GM12873 (cell line): ENCODE results near the gene AK8.

Source experiments
- CTCF ChIP-seq: IDR thresholded peaks from 2 replicates; pipeline ENCODE4 v1.5.1; 2012; ENCODE audit warnings: low read depth, mild to moderate bottlenecking, moderate library complexity, low read length, control low read depth; ENCODE audit not compliant: insufficient read depth; ENCODE audit errors: missing control alignments

Gene AK8

GRCh38 chr9:132730054-132731033 lies 147.7 kb downstream of the AK8 start:
- no peak for TF ChIP-seq CTCF

GRCh38 chr9:132729235-132729890 lies 148.7 kb downstream of the AK8 start:
- no peak for TF ChIP-seq CTCF

GRCh38 chr9:132728497-132728896 lies 149.6 kb downstream of the AK8 start:
- no peak for TF ChIP-seq CTCF

GRCh38 chr9:132728071-132728470 lies 150.0 kb downstream of the AK8 start:
- TF ChIP-seq CTCF = no peak

- no peak for TF ChIP-seq CTCF
Measured at GRCh38 chr9:132726576-132727130, 151.4 kb downstream of the AK8 start.

GRCh38 chr9:132725306-132725705 lies 152.8 kb downstream of the AK8 start:
- TF ChIP-seq CTCF = no peak

GRCh38 chr9:132723809-132724208 lies 154.3 kb downstream of the AK8 start:
- TF ChIP-seq CTCF = no peak
